ENCODE measurements around the gene GBF1.

Gene GBF1

GRCh38 chr10:102396317-102396650 is 151.0 kb downstream of the GBF1 start:
- no peak for DNase-seq (ENCODE audit: low read depth)

GRCh38 chr10:102396730-102397151 is 151.4 kb downstream of the GBF1 start:
- no peak for DNase-seq (ENCODE audit: low read depth)

GRCh38 chr10:102397222-102398171 is 152.2 kb downstream of the GBF1 start:
- no peak for DNase-seq (ENCODE audit: low read depth)

- DNase-seq (ENCODE audit: low read depth) = no peak
Observed at GRCh38 chr10:102398172-102399020, 153.1 kb downstream of the GBF1 start.

GRCh38 chr10:102399217-102400021 is 154.1 kb downstream of the GBF1 start:
- peak; percentile 80 for DNase-seq (ENCODE audit: low read depth)

GRCh38 chr10:102400076-102400475 is 154.7 kb downstream of the GBF1 start:
- no peak for DNase-seq (ENCODE audit: low read depth)

GRCh38 chr10:102400598-102401341 is 155.4 kb downstream of the GBF1 start:
- DNase-seq (ENCODE audit: low read depth) = no peak

- no peak for DNase-seq (ENCODE audit: low read depth)
Observed at GRCh38 chr10:102401342-102401654, 156.0 kb downstream of the GBF1 start.

- DNase-seq (ENCODE audit: low read depth) = no peak
Observed at GRCh38 chr10:102401735-102402511, 156.6 kb downstream of the GBF1 start.

- DNase-seq (ENCODE audit: low read depth) = no peak
Observed at GRCh38 chr10:102402512-102402896, 157.2 kb downstream of the GBF1 start.

- no peak for DNase-seq (ENCODE audit: low read depth)
Observed at GRCh38 chr10:102403115-102403514, 157.8 kb downstream of the GBF1 start.

- DNase-seq (ENCODE audit: low read depth) = no peak
Observed at GRCh38 chr10:102404361-102405107, 159.2 kb downstream of the GBF1 start.

- no peak for DNase-seq (ENCODE audit: low read depth)
Observed at GRCh38 chr10:102405108-102405571, 159.8 kb downstream of the GBF1 start.

- no peak for DNase-seq (ENCODE audit: low read depth)
Observed at GRCh38 chr10:102405632-102406031, 160.3 kb downstream of the GBF1 start.

- DNase-seq (ENCODE audit: low read depth) = no peak
Observed at GRCh38 chr10:102406815-102407214, 161.5 kb downstream of the GBF1 start.

- DNase-seq (ENCODE audit: low read depth) = no peak
Observed at GRCh38 chr10:102407425-102408130, 162.2 kb downstream of the GBF1 start.

GRCh38 chr10:102408131-102408727 is 162.9 kb downstream of the GBF1 start:
- DNase-seq (ENCODE audit: low read depth) = no peak

GRCh38 chr10:102408728-102409603 is 163.6 kb downstream of the GBF1 start:
- peak; percentile 67 for DNase-seq (ENCODE audit: low read depth)
